ENCODE data around the gene SIVA1.

- TF ChIP-seq CTCF (IDR thresholded peaks at IDR 0.05; ENCODE audit: low read length) (no peak), EZH2phosphoT487 (IDR thresholded peaks at IDR 0.05; ENCODE audit: low read length) (no peak)
Measured at GRCh38 chr14:104788161-104788818, 35.3 kb downstream of the SIVA1 start.
